ENCODE measurements around the gene ATG10. TPM values are rescaled to one million over a fixed set of nuclear protein-coding genes. Genes with fewer than 3 reads are reported as not detected.
A peak's percentile ranks its signal among the peaks of the same experiment; 100 is the strongest.
"Not testable (repeated sequence)": the region's sequence is repeated elsewhere in the genome, so short reads cannot be mapped to it uniquely, and the experiment has no call there.

The ATG10 gene
- polyA plus RNA-seq, 6 donors from 2014 or later, result 3.9 to 14.5 (median 6.5) TPM

- peaks cover 14 to 50% (median 30%) of the 10 kb centered on the region in 7 donors for H3K9me3 Mint-ChIP-seq
Observed at GRCh38 chr5:82042894-82043293, 71.1 kb downstream of the ATG10 start.

GRCh38 chr5:82044010-82044409 is 72.2 kb downstream of the ATG10 start:
- ATAC-seq (ENCODE audit: low read depth in 2 of 2) (peak in 1 of 2 donors; percentile 54), DNase-seq (no peak)
- Mint-ChIP-seq H3K27ac (peak overlapping the region in 2 of 6 donors; percentile 24 to 30), H3K4me3 (no peak overlapping the region), H3K27me3 (no peaks in the 10 kb centered on the region), H3K9me3 (peaks cover 10 to 43% (median 27%) of the 10 kb centered on the region in 7 donors), H3K36me3 (peaks cover 19 to 23% of the 10 kb centered on the region in 2 donors), H3K4me1 (peaks cover 2 to 10% (median 6%) of the 10 kb centered on the region in 3 donors)

More at GRCh38 chr5:82042894-82043293, 71.1 kb downstream of the ATG10 start:
- H3K27me3 Mint-ChIP-seq; DNase-seq; H3K27ac Mint-ChIP-seq; H3K4me1 Mint-ChIP-seq; H3K4me3 Mint-ChIP-seq; ATAC-seq (ENCODE audit: low read depth in 2 of 2): not testable (repeated sequence)
- peaks cover 23 to 28% of the 10 kb centered on the region in 2 donors for H3K36me3 Mint-ChIP-seq

- Mint-ChIP-seq H3K4me3 (no peak overlapping the region), H3K9me3 (peaks cover 10 to 42% (median 24%) of the 10 kb centered on the region in 7 donors), H3K27ac (no peak overlapping the region), H3K36me3 (peaks cover 18 to 23% of the 10 kb centered on the region in 2 donors), H3K27me3 (no peaks in the 10 kb centered on the region), H3K4me1 (peaks cover 2 to 10% (median 6%) of the 10 kb centered on the region in 3 donors)
- DNase-seq (no peak), ATAC-seq (ENCODE audit: low read depth in 2 of 2) (no peak)
Observed at GRCh38 chr5:82045554-82046275, 73.9 kb downstream of the ATG10 start.

- H3K27me3 Mint-ChIP-seq, result no peaks in the 10 kb centered on the region
- peaks cover 10 to 37% (median 24%) of the 10 kb centered on the region in 7 donors for H3K9me3 Mint-ChIP-seq
- DNase-seq, result no peak
- no peak for ATAC-seq (ENCODE audit: low read depth in 2 of 2)
- peak overlapping the region in 1 of 6 donors; percentile 7 for H3K27ac Mint-ChIP-seq
- peaks cover 2 to 10% (median 6%) of the 10 kb centered on the region in 3 donors for H3K4me1 Mint-ChIP-seq
- peaks cover 15 to 23% of the 10 kb centered on the region in 2 donors for H3K36me3 Mint-ChIP-seq
- H3K4me3 Mint-ChIP-seq, result no peak overlapping the region
Observed at GRCh38 chr5:82046276-82046647, 74.4 kb downstream of the ATG10 start.

- DNase-seq (no peak), ATAC-seq (ENCODE audit: low read depth in 2 of 2) (no peak)
- Mint-ChIP-seq H3K4me1 (peaks cover 0 to 14% (median 10%) of the 10 kb centered on the region in 3 donors), H3K4me3 (no peak overlapping the region), H3K36me3 (peaks cover 0 to 5% of the 10 kb centered on the region in 2 donors), H3K27me3 (no peaks in the 10 kb centered on the region), H3K9me3 (peaks cover 0 to 9% (median 0%) of the 10 kb centered on the region in 7 donors), H3K27ac (no peak overlapping the region)
Observed at GRCh38 chr5:82050955-82051354, 79.1 kb downstream of the ATG10 start.

- peaks cover 0 to 14% (median 10%) of the 10 kb centered on the region in 3 donors for H3K4me1 Mint-ChIP-seq
- H3K36me3 Mint-ChIP-seq, result no peaks in the 10 kb centered on the region
- peak overlapping the region in 1 of 6 donors; percentile 42 for H3K27ac Mint-ChIP-seq
- ATAC-seq (ENCODE audit: low read depth in 2 of 2), result no peak
- no peak for DNase-seq
- H3K4me3 Mint-ChIP-seq, result no peak overlapping the region
- H3K27me3 Mint-ChIP-seq, result no peaks in the 10 kb centered on the region
- H3K9me3 Mint-ChIP-seq, result no peaks in the 10 kb centered on the region
Observed at GRCh38 chr5:82054004-82054710, 82.3 kb downstream of the ATG10 start.

GRCh38 chr5:82057051-82057450 is 85.2 kb downstream of the ATG10 start:
- Mint-ChIP-seq H3K27ac (no peak overlapping the region), H3K36me3 (no peaks in the 10 kb centered on the region), H3K9me3 (no peaks in the 10 kb centered on the region), H3K4me3 (no peak overlapping the region), H3K27me3 (no peaks in the 10 kb centered on the region), H3K4me1 (peaks cover 0 to 14% (median 10%) of the 10 kb centered on the region in 3 donors)
- ATAC-seq (ENCODE audit: low read depth in 2 of 2) (no peak), DNase-seq (no peak)

GRCh38 chr5:82058710-82059109 is 86.9 kb downstream of the ATG10 start:
- DNase-seq (no peak), ATAC-seq (ENCODE audit: low read depth in 2 of 2) (no peak)
- Mint-ChIP-seq H3K9me3 (no peaks in the 10 kb centered on the region), H3K27ac (no peak overlapping the region), H3K4me1 (peaks cover 0 to 3% (median 3%) of the 10 kb centered on the region in 3 donors), H3K27me3 (no peaks in the 10 kb centered on the region), H3K36me3 (no peaks in the 10 kb centered on the region), H3K4me3 (no peak overlapping the region)

GRCh38 chr5:82066791-82067190 is 95.0 kb downstream of the ATG10 start:
- Mint-ChIP-seq H3K36me3 (no peaks in the 10 kb centered on the region), H3K4me1 (peaks cover 0 to 3% (median 0%) of the 10 kb centered on the region in 3 donors), H3K27me3 (no peaks in the 10 kb centered on the region), H3K4me3 (no peak overlapping the region), H3K9me3 (peaks cover 0 to 2% (median 0%) of the 10 kb centered on the region in 7 donors), H3K27ac (peak overlapping the region in 1 of 6 donors; percentile 19)
- ATAC-seq (ENCODE audit: low read depth in 2 of 2) (no peak), DNase-seq (no peak)

GRCh38 chr5:82068042-82068441 is 96.2 kb downstream of the ATG10 start:
- ATAC-seq (ENCODE audit: low read depth in 2 of 2); H3K4me1 Mint-ChIP-seq; H3K9me3 Mint-ChIP-seq; DNase-seq; H3K36me3 Mint-ChIP-seq; H3K27me3 Mint-ChIP-seq: not testable (repeated sequence)
- peak overlapping the region in 1 of 6 donors; percentile 91 for H3K27ac Mint-ChIP-seq
- peak overlapping the region in 5 of 8 donors; percentile 15 to 66 (median 37) for H3K4me3 Mint-ChIP-seq

- H3K4me3 Mint-ChIP-seq, result peak overlapping the region in 7 of 8 donors; percentile 2 to 81 (median 30)
- peak overlapping the region in 1 of 6 donors; percentile 30 for H3K27ac Mint-ChIP-seq
- DNase-seq (no peak), ATAC-seq (ENCODE audit: low read depth in 2 of 2) (peak in 1 of 2 donors; percentile 48)
- H3K36me3 Mint-ChIP-seq, result no peaks in the 10 kb centered on the region
- H3K4me1 Mint-ChIP-seq, result peaks cover 0 to 3% (median 0%) of the 10 kb centered on the region in 3 donors
- no peaks in the 10 kb centered on the region for H3K27me3 Mint-ChIP-seq
- H3K9me3 Mint-ChIP-seq, result peaks cover 0 to 2% (median 0%) of the 10 kb centered on the region in 7 donors
Observed at GRCh38 chr5:82068723-82069122, 96.9 kb downstream of the ATG10 start.

- ATAC-seq (ENCODE audit: low read depth in 2 of 2), result no peak
- Mint-ChIP-seq H3K36me3 (no peaks in the 10 kb centered on the region), H3K27ac (no peak overlapping the region), H3K9me3 (peaks cover 0 to 2% (median 0%) of the 10 kb centered on the region in 7 donors), H3K4me3 (no peak overlapping the region), H3K27me3 (no peaks in the 10 kb centered on the region), H3K4me1 (peaks cover 0 to 3% (median 0%) of the 10 kb centered on the region in 3 donors)
- no peak for DNase-seq
Observed at GRCh38 chr5:82072138-82072537, 100.3 kb downstream of the ATG10 start.

GRCh38 chr5:82073179-82073578 is 101.4 kb downstream of the ATG10 start:
- Mint-ChIP-seq H3K27me3 (no peaks in the 10 kb centered on the region), H3K4me3 (no peak overlapping the region), H3K9me3 (no peaks in the 10 kb centered on the region), H3K27ac (no peak overlapping the region), H3K4me1 (peaks cover 0 to 2% (median 0%) of the 10 kb centered on the region in 3 donors), H3K36me3 (peaks cover 0 to 4% of the 10 kb centered on the region in 2 donors)
- no peak for ATAC-seq (ENCODE audit: low read depth in 2 of 2)
- DNase-seq, result no peak

Measured in naive B cell (primary cell).